GM10847 (cell line): Measurements from ENCODE around the gene NDST1.

Experiments
- POLR2A ChIP-seq: IDR thresholded peaks from 2 replicates; pipeline ENCODE4 v1.6.1; 2011; ENCODE audit not compliant: insufficient read length; ENCODE audit errors: extremely low read depth

NDST1 gene

DNA sequence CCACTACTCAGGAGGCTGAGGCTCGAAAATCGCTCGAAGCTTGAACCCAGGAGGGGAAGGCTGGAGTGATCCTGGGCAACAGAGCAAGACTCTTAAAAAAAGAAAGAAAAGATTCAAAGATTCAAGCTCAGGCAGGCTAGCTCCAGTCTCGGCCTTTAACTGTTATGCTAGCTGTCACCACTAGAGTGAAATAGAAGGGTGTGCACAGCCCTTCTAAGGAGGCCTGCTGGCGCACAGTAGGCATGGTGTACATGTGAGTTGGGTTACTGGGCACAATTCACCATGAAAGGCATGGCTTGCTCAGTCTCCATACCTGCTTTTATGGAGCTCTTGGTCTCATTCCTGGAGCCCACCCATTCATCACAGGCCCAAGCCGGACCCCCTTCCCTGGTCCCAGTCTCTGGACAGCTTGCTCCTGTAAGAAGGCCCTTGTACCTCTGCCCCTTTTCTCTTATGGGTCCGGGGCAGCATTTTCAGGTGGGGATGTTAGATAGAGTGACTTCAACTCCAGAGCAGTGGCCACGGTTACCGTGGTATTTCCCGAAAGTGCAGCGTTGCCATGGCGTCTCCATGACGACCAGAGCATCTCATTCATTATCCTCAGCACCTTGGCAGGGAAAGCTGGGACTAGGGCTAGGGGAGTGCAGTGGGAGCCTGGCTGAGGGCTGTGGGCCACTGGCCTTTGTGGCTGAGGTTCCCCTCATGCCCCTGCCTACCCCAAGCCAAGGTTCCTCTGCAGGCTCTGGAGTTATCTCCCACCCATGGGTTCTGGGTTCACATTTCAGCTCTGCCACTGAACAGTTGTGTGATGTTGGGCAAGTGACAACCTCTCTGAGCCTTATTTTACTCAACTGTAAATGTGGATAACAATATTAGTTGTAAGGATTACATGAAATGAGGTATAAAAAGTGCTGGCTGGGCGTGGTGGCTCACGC is 5.7 kb downstream of the NDST1 start:
- TF ChIP-seq POLR2A, result no peak

DNA sequence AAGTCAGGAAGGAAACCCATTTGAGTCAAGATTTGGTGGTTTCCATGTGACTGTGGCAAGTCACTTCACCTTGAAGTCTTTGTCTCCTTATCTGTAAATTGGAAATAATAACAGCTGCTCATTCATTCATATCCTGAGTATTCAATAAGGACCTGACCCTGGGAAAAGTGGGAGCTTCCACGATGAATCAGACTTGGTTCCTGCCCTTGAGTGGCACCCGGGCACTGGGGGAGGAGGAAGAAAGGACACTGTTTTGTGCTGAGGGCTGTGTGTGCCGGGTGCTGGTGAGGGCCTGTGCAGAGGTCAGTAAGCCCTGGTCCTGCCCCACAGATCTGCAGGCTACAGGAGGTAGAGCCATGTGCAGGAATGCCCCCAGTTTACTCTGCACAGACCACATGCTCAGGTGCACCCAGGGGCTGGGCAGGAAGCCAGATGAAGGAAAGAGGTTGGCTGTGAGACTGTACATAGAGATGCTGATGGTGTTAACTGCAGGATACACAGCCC is 6.8 kb downstream of the NDST1 start:
- no peak for TF ChIP-seq POLR2A

DNA sequence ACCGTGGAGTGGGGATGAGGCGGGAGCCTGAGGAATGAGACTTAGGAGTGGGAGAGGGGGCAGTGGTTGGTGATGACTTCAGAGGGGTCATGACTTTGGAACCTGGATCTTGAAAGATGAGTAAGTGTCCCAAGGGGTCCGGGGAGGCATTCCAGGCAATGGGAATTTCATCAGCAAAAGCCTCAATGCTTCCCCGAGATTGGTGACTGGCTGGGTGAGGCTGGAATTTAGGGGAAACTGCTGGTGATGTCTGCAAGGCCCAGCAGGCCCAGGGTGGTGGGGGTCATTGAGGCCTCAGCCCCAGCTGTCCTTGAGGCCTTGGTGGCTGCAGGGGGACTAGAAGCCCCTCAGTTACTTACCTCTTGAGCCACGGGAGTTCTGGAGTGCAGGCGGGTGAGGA is 7.5 kb downstream of the NDST1 start:
- TF ChIP-seq POLR2A, result no peak

DNA sequence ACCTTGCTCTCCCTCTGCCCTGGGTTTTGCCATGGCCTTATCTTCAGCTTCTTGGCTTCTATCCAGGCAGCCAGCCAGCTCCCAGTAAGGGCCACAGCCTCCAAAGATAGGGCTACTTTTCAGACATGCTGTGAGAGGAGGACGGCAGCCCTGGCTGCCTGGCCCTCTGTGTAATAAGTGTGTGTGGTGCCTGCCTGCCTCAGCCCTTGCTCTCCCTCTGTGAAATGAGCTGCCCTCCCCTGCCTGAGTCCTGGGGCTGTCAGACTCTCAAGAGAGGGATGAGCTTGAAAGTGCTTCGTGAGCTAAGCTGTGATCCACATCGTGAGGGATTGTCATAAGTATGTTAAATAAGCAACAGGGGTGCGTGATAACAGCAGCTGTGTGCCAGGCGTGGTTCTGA is 8.1 kb downstream of the NDST1 start:
- TF ChIP-seq POLR2A, result no peak

DNA sequence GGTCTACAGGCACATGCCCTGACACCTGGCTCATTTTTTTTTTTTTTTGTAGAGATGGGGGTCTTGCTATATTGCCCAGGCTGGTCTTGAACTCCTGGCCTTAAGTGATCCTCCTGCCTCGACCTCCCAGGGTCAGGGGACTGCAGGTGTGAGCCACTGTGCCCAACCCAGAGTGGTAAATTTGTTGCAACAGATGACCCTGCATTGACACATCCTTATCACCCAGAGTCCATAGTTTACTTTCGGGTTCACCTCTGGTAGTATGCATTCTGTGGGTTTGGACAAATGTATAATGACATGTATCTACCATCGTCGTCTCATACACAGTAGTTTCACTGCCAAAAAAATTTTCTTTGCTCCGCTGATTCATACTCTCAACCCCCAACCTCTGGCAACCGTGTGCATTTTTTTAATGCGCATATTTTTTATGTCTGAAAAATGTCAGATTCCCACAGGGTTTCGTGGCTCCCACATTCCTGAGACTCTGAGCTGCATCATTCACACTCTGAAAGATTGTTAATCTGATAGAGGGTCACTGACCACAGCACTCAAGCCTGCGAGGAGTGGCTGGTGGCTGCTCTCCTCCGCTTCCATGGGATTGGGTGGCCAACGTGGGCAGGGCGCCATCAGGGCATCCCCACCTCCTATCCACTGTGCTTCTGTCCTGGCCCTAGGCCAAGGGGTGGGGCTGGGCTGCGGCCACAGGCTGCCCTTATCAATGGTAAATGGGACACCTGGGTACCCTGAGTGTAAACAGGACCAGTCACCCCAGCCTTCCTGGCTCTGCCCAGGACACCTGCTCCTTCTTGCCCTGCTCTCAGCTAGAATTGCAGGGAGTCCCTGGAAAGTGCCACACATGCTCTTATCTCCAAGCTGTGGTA is 9.6 kb downstream of the NDST1 start:
- TF ChIP-seq POLR2A, result no peak

GRCh38 chr5:150519560-150519945 is 11.6 kb downstream of the NDST1 start:
- no peak for TF ChIP-seq POLR2A

DNA sequence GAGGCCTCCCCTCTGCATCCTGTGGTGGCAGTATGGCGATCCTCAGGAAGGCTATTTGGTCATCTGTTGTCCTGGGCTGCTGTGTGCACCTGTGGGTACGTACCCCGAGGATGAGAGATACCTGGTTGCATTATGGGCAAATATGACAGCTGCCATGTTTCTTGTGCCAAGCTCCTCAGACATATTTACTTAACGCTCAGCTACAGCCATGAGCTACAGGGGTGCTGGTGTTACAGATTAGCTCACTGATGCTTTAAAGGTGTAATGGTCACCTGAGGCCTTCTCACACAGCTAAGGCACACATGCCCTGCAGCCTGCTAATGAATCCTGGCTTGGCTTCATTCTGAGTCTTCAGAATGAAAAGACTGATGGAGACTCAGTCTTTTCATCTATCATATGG is 12.0 kb downstream of the NDST1 start:
- no peak for TF ChIP-seq POLR2A

- TF ChIP-seq POLR2A, result no peak
These were observed 13.0 kb downstream of the NDST1 start for GRCh38 chr5:150520747-150521521.

DNA sequence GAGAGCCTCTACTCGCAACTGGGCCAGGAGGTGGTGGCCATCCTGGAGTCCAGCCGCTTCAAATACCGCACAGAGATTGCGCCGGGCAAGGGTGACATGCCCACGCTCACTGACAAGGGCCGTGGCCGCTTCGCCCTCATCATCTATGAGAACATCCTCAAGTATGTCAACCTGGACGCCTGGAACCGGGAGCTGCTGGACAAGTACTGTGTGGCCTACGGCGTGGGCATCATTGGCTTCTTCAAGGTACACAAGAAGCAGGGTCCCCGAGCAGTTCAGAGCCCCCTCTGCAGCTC is 13.5 kb downstream of the NDST1 start:
- TF ChIP-seq POLR2A, result no peak

DNA sequence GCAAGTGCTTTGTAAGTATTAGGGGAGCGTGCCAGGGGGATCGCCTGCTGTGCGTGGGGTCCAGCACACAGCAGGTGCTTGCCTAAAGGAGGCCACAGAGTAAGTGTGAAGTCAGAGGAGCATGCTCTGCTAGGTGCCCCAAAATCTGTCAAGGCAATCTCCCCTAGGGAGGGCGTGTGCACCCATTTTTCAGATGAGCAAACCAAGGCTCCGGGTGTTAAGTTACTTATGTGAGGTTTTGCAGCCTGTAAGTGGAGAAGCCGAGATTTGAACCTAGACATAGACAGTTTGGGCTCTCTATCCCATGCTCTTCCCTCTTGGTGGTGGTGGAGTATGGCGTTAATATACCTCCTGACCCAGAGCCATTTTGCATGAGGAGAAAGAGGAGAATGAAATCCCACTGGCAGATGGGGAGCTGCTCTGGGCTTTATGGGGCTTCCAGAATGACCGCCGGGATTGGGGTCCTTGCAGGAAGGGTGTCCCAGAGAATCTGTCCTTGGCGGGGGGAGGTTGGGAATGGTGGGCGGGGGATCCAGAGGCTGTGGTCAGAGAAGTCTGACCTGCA is 14.1 kb downstream of the NDST1 start:
- no peak for TF ChIP-seq POLR2A

DNA sequence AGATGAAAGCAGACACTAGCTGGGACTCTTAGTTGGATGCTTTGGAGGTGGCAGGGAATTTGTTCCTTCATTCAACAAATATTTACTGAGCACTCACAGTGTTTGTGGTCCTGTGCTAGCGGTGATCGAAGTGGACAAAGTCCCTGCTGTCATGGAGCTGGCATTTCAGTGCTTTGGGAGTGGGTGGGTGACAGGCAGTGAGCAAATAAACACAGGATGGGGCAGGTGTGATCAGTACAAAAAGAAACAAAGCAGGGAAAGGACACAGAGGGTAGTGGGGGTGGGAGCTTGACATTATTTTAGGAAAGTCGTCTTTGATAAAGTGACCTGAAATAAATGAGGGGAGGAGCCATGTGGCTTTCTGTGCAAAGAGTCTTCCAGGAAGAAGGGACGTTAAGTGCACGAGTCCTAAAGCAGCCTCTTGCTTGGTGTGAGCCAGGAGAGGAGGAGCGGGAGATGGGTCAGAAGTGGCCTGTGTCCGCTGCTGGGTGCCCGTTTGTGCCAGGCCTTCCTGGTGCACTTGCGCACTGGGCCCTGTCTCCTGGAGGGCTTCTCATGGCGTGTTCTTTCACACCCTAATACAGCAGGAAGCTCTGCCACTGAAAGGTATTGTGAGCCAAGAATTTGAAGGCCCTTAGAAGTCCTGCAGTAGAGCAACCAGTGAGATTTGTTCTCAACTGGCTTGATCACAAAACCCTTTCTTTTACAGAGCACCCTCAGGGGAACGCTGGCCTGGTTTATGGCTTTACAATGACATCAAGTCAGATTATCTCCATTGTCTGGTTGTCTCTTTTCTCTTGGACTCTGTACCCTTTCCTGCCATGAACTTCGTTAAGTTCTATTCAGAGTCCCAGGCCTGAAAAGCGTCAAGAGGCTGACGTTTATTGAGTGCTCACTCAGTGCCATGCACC is 14.8 kb downstream of the NDST1 start:
- no peak for TF ChIP-seq POLR2A

DNA sequence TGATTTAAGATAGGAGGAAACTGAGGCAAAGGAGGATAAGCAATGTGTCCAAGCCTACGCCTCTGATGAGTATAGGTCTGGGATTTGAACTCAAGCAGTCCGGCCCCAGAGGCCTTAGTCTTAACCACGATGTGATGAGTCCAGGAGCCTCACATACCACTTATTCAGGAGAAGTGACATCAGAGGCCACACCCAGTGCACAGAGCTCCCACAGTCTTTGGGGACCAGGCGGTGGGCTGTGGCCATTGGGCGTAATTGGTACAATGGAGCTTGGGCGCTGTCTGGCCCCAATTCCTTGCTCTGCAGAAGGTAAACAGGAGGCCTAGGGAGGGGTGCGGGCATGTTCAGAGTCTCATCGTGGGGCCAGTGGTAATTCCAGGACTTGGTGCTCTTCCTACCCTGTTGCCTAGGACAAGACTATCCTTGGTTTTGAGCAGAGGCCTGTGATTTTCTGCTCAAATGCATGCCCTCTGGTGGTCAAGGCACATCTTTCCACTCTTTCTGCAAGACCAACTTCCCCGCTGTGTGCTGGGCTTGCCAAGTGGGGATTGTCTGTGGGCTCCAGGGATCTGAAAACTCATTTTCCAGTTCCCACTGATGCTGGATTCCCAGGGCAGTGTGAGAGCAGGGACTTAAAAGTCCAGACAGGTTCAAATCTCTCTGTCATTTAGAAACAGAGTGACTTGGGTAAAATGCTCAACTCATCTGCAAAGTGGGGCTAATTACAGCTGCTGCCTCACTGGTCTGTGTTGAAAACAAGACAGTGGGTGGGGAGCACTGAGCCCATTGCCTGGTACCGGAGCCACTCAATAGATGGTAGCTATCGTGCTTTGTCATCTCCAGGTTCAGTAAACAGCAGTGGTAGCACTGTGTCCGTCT is 15.8 kb downstream of the NDST1 start:
- no peak for TF ChIP-seq POLR2A

DNA sequence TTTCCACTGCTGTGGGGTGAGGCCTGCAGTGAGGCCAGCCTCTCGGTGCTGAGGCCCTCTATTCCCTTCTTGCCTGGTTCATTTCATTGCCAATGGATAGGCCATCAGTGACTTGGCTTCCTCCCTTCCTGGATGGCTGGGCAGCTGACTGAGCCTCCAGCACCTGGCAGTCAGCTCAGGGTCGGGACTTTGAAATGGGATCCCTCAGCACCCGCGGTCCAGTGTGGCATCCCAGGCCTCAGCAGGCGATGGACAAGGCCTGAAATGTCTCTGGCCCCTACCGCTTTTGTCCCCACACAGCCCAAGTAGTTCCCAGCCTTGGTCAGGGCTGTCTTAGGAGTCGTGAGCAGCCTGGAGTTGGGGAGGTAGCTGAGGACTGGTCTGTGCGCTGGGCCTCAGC is 17.2 kb downstream of the NDST1 start:
- no peak for TF ChIP-seq POLR2A
